Gastrocnemius medialis (tissue), 4 donors: Measurements from ENCODE around the gene LRRN3.

Experiments
- CTCF ChIP-seq, 5 experiments: fragments of 450-650 bp in 3 of 5; fragments of 200-600 bp in 2 of 5; sonication (generic) in 2 of 5; IDR thresholded peaks in 4 of 5; conservative IDR thresholded peaks in 1 of 5; 1 replicate in 4 of 5; 2 replicates in 1 of 5; pipeline ENCODE4 v1.5.1; 2016 to 2019; ENCODE audit warnings: antibody characterized with exemption in 5 of 5, mild to moderate bottlenecking in 3 of 5, moderate library complexity in 3 of 5
- POLR2A ChIP-seq, 2 donors: fragments of 450-650 bp; IDR thresholded peaks; one replicate each; pipeline ENCODE4 v1.6.1; 2017; ENCODE audit warnings: antibody characterized with exemption in 2 of 2, mild to moderate bottlenecking in 2 of 2, moderate library complexity in 2 of 2

DNA sequence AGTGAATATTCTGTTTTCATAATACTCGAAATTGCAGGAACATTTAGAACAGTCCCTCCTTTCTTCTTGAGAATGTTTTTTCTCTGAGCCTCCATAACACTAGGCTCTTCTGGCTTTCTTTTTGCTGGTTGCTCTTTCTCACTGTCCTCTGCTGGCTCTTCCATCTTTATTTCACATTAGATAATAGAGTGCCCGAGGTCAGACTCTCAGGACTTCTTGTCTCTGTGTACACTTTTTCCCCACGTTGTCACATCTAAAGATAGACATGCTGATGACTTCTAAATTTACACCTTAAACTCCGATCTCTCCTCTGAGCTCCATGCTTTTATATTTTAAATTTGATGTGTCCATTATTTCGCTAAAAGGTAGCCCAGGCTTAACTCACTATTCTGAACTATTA lies 15.4 kb upstream of the LRRN3 start:
- TF ChIP-seq POLR2A (IDR thresholded peaks at IDR 0.05) (no peak), CTCF (IDR thresholded peaks at IDR 0.05 in 4 of 5, conservative IDR thresholded peaks at IDR 0.05 in 1 of 5) (no peak)
